ENCODE results near the gene PUS1.
"Not testable (repeated sequence)": the region's sequence is repeated elsewhere in the genome, so short reads cannot be mapped to it uniquely, and the experiment has no call there.

- not testable (repeated sequence) for TF ChIP-seq CTCF, POLR2A, EP300 (IDR thresholded peaks at IDR 0.05)
Observed at GRCh38 chr12:131891722-131892121, 37.4 kb upstream of the PUS1 start.
